Gastrocnemius medialis (tissue), 4 donors: ENCODE data around the gene GTSE1.

Experiments
- CTCF ChIP-seq, 5 experiments: fragments of 450-650 bp in 3 of 5; fragments of 200-600 bp in 2 of 5; sonication (generic) in 2 of 5; IDR thresholded peaks in 4 of 5; conservative IDR thresholded peaks in 1 of 5; 1 replicate in 4 of 5; 2 replicates in 1 of 5; pipeline ENCODE4 v1.5.1; 2016 to 2019; ENCODE audit warnings: antibody characterized with exemption in 5 of 5, mild to moderate bottlenecking in 3 of 5, moderate library complexity in 3 of 5
- POLR2A ChIP-seq, 2 donors: fragments of 450-650 bp; IDR thresholded peaks; one replicate each; pipeline ENCODE4 v1.6.1; 2017; ENCODE audit warnings: antibody characterized with exemption in 2 of 2, mild to moderate bottlenecking in 2 of 2, moderate library complexity in 2 of 2

DNA sequence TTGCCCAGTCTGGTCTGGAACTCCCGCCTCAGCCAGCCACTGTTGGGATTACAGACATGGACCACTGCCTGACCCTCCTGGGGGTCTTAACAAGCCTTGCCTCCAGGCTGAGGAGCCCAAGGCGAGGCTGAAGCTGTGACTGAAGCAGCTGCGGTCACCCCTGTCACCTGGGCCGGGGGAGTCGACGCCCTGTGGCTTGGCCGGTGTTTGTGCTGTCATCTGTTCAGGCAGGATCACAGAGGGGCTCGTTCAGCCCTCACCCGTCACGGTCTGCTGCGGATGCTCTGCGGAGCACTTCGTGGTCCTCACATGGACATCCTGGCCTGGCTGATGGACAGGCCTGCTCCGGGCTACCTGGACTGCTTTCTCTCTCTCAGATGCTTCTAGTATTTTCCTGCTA is 62.7 kb downstream of the GTSE1 start:
- TF ChIP-seq POLR2A (IDR thresholded peaks at IDR 0.05): no peak
- TF ChIP-seq CTCF (IDR thresholded peaks at IDR 0.05 in 4 of 5, conservative IDR thresholded peaks at IDR 0.05 in 1 of 5): no peak
